Globus pallidus (tissue), 1 donor: Measurements from ENCODE around the gene EIF3M.
"Not testable (repeated sequence)": the region's sequence is repeated elsewhere in the genome, so short reads cannot be mapped to it uniquely, and the experiment has no call there.

ENCODE experiments used
- DNase-seq: peaks from one replicate; pipeline ENCODE4 v3.0.0-alpha.2; 2015; ENCODE audit warnings: low spot score

EIF3M gene

GRCh38 chr11:32597921-32598320, 14.3 kb downstream of the EIF3M start:
- no peak for DNase-seq

GRCh38 chr11:32602657-32603415, 19.2 kb downstream of the EIF3M start:
- DNase-seq = no peak

GRCh38 chr11:32606220-32606619, 22.6 kb downstream of the EIF3M start:
- no peak for DNase-seq

GRCh38 chr11:32608826-32609225, 25.2 kb downstream of the EIF3M start:
- not testable (repeated sequence) for DNase-seq

GRCh38 chr11:32610797-32611352, 27.2 kb downstream of the EIF3M start:
- no peak for DNase-seq

GRCh38 chr11:32613500-32614151, 30.0 kb downstream of the EIF3M start:
- DNase-seq = no peak

- DNase-seq = no peak
These were observed 31.8 kb downstream of the EIF3M start for GRCh38 chr11:32615422-32615821.

GRCh38 chr11:32616903-32617302, 33.3 kb downstream of the EIF3M start:
- no peak for DNase-seq

GRCh38 chr11:32630844-32631243, 47.2 kb downstream of the EIF3M start:
- DNase-seq = no peak

- no peak for DNase-seq
These were observed 52.2 kb downstream of the EIF3M start for GRCh38 chr11:32635819-32636218.

- no peak for DNase-seq
These were observed 57.7 kb downstream of the EIF3M start for GRCh38 chr11:32641361-32641760.

GRCh38 chr11:32643526-32643925, 59.9 kb downstream of the EIF3M start:
- no peak for DNase-seq
